ENCODE data around the gene OGA. TPM values are rescaled to one million over a fixed set of nuclear protein-coding genes. Genes with fewer than 3 reads are reported as not detected.

OGA gene
- total RNA-seq, 4 donors from 2014 or later = 70.0 to 214 (median 127) TPM

GRCh38 chr10:101744267-101744666, 74.0 kb downstream of the OGA start:
- DNase-seq (ENCODE audit: low spot score) (no peak), ATAC-seq (ENCODE audit: low FRiP score) (no peak)
- TF ChIP-seq CTCF (IDR thresholded peaks at IDR 0.05) = no peak

- DNase-seq (ENCODE audit: low spot score) = no peak
- ATAC-seq (ENCODE audit: low FRiP score) = no peak
- no peak for TF ChIP-seq CTCF (IDR thresholded peaks at IDR 0.05)
These were observed 76.3 kb downstream of the OGA start for GRCh38 chr10:101741938-101742337.

DNA sequence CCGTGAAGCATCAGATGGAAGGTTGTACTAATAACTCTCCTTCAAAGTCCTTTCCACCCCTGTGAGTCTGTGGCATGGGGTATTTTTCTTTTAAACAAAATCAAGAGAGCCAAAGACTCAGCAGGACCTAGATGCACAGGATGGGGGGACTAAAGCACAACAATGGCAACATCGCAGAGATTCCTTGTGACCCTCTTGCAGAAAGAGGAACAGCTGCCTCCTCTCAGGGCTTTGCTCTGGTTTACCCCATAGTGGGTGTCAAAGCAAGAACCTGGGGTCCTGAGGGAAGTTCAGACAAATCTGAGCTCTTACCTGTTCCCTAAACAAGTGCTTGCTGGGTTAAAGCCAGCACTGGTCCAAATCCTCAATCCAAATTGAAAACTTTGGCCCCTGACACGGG, 81.6 kb downstream of the OGA start:
- DNase-seq (ENCODE audit: low spot score) = no peak
- no peak for TF ChIP-seq CTCF (IDR thresholded peaks at IDR 0.05)
- ATAC-seq (ENCODE audit: low FRiP score) = no peak

Other genes with a start within 250 kb of the OGA start
- 10 to 100 TPM; 10.8 to 22.0 (median 16.1) TPM for gene POLL, start 230.2 kb downstream of the OGA start, total RNA-seq
- gene DPCD, start 230.1 kb downstream of the OGA start, total RNA-seq = 10 to 100 TPM in 3 of 4 donors, 1 to 10 TPM in 1; 9.8 to 16.9 (median 13.0) TPM
- gene FBXW4, start 123.3 kb downstream of the OGA start, total RNA-seq = 10 to 100 TPM; 50.0 to 73.5 (median 54.3) TPM
- 1 to 10 TPM in 1 of 4 donors, not detected in 3; 1.0 TPM for gene FGF8, start 42.3 kb downstream of the OGA start, total RNA-seq
- gene NPM3, start 35.0 kb downstream of the OGA start, total RNA-seq = 10 to 100 TPM; 25.0 to 31.1 (median 27.7) TPM
- gene KCNIP2, start 25.4 kb upstream of the OGA start, total RNA-seq = 100 to 1,000 TPM in 1 of 4 donors, 10 to 100 TPM in 3; 60.4 to 252 (median 80.3) TPM
- 10 to 100 TPM; 10.0 to 61.8 (median 12.7) TPM for gene ARMH3, start 237.7 kb upstream of the OGA start, total RNA-seq
- 10 to 100 TPM; 14.1 to 31.5 (median 22.5) TPM for gene HPS6, start 246.9 kb upstream of the OGA start, total RNA-seq